HepG2 (cell line): ENCODE results near the gene PEAK3. TPM values are rescaled to one million over a fixed set of nuclear protein-coding genes. Genes with fewer than 3 reads are reported as not detected.

Experiments
- ETS1 ChIP-seq: sonication (generic); formaldehyde crosslinking; IDR thresholded peaks from 2 replicates; pipeline ENCODE4 v1.4.0; 2020; ENCODE audit warnings: missing genetic modification reagents
- HDAC1 ChIP-seq: sonication (generic); formaldehyde crosslinking; IDR thresholded peaks from 2 replicates; pipeline ENCODE4 v1.5.1; 2020; ENCODE audit warnings: mild to moderate bottlenecking, missing genetic modification reagents
- MAFK ChIP-seq, 2 experiments: IDR thresholded peaks in 1 of 2; conservative IDR thresholded peaks in 1 of 2; 2 replicates each; pipeline ENCODE4 v1.6.1; 2011; ENCODE audit warnings: improper control_type of control experiment in 2 of 2, low read length in 2 of 2
- TFE3 ChIP-seq: IDR thresholded peaks from 2 replicates; pipeline ENCODE4 v1.6.1; 2016
- ZBTB7A ChIP-seq: sonication (generic); formaldehyde crosslinking; IDR thresholded peaks from 2 replicates; pipeline ENCODE4 v1.8.0; 2022; ENCODE audit warnings: mild to moderate bottlenecking, missing genetic modification reagents
- ZNF232 ChIP-seq: sonication (generic); formaldehyde crosslinking; IDR thresholded peaks from 2 replicates; pipeline ENCODE4 v1.4.0; 2020; ENCODE audit warnings: missing genetic modification reagents, borderline replicate concordance
- ZNF260 ChIP-seq: sonication (generic); formaldehyde crosslinking; IDR thresholded peaks from 2 replicates; pipeline ENCODE4 v1.4.0; 2020; ENCODE audit warnings: missing genetic modification reagents, low read depth, mild to moderate bottlenecking, borderline replicate concordance
- ZNF274 ChIP-seq: sonication (generic); formaldehyde crosslinking; IDR thresholded peaks from 2 replicates; pipeline ENCODE4 v1.5.1; 2020; ENCODE audit warnings: mild to moderate bottlenecking, missing genetic modification reagents
- ZNF354B ChIP-seq: sonication (generic); formaldehyde crosslinking; IDR thresholded peaks from 2 replicates; pipeline ENCODE4 v1.8.0; 2022; ENCODE audit warnings: mild to moderate bottlenecking, missing genetic modification reagents
- ZNF44 ChIP-seq: sonication (generic); formaldehyde crosslinking; IDR thresholded peaks from 2 replicates; pipeline ENCODE4 v1.5.1; 2020; ENCODE audit warnings: mild to moderate bottlenecking, missing genetic modification reagents
- ZNF703 ChIP-seq: sonication (generic); formaldehyde crosslinking; IDR thresholded peaks from 2 replicates; pipeline ENCODE4 v1.5.1; 2020; ENCODE audit warnings: missing genetic modification reagents, mild to moderate bottlenecking, moderate library complexity, borderline replicate concordance
- ZSCAN29 ChIP-seq: sonication (generic); formaldehyde crosslinking; conservative IDR thresholded peaks from 2 replicates; pipeline ENCODE4 v1.4.0; 2020; ENCODE audit warnings: mild to moderate bottlenecking, missing genetic modification reagents
- polyA plus RNA-seq, 8 experiments: library from polyadenylated mRNA; depleted of rRNA in 3 of 8; stranded (reverse) in 7 of 8; unstranded in 1 of 8; fragments of >200 nt; fragmentation: Illumina TruSeq in 4 of 8; extraction: Trizol in 4 of 8; gene quantifications; 2 replicates each; pipeline versions ENCODE4 v1.2.1 to v1.2.3, GENCODE V29; 2011 to 2016; ENCODE audit warnings: low read depth in 4 of 8, missing spikeins in 1 of 8, mixed read lengths in 1 of 8; ENCODE audit not compliant: insufficient read depth in 1 of 8
- total RNA-seq, 5 experiments: library from RNA; depleted of rRNA; stranded (reverse); fragments of >200 nt; fragmentation: Illumina TruSeq; extraction: Trizol; gene quantifications; 2 replicates each; pipeline ENCODE4 v1.2.3, GENCODE V29; 2016; ENCODE audit warnings: low read depth in 1 of 5
- TF ChIP-seq, protein P1 (sequence below): sonication (generic); formaldehyde crosslinking; IDR thresholded peaks from 2 replicates; pipeline ENCODE4 v1.5.0; 2020; ENCODE audit warnings: mild to moderate bottlenecking, missing genetic modification reagents, borderline replicate concordance
- TF ChIP-seq, protein P2 (sequence below): sonication (generic); formaldehyde crosslinking; IDR thresholded peaks from 2 replicates; pipeline ENCODE4 v1.4.0; 2020; ENCODE audit warnings: missing genetic modification reagents, low read depth, mild to moderate bottlenecking, borderline replicate concordance
- TF ChIP-seq, protein P3 (sequence below): sonication (generic); formaldehyde crosslinking; IDR thresholded peaks from 2 replicates; pipeline ENCODE4 v1.5.0; 2020; ENCODE audit warnings: mild to moderate bottlenecking, missing genetic modification reagents, borderline replicate concordance

Gene PEAK3
- total and polyA plus RNA-seq, 2 of the 13 experiments (the other 11 are each of a cell fraction or from before 2014, with no cell fraction given), result not detected

GRCh38 chr19:2230807-2231533, 51.0 kb downstream of the PEAK3 start (continued):
- TF ChIP-seq TFE3 (CRISPR knock-in tag), result no peak
- no peak for TF ChIP-seq HDAC1 (CRISPR knock-in tag)
- TF ChIP-seq ZBTB7A, result no peak
- TF ChIP-seq ZNF232 (CRISPR knock-in tag), result no peak
- TF ChIP-seq, protein P1, sequence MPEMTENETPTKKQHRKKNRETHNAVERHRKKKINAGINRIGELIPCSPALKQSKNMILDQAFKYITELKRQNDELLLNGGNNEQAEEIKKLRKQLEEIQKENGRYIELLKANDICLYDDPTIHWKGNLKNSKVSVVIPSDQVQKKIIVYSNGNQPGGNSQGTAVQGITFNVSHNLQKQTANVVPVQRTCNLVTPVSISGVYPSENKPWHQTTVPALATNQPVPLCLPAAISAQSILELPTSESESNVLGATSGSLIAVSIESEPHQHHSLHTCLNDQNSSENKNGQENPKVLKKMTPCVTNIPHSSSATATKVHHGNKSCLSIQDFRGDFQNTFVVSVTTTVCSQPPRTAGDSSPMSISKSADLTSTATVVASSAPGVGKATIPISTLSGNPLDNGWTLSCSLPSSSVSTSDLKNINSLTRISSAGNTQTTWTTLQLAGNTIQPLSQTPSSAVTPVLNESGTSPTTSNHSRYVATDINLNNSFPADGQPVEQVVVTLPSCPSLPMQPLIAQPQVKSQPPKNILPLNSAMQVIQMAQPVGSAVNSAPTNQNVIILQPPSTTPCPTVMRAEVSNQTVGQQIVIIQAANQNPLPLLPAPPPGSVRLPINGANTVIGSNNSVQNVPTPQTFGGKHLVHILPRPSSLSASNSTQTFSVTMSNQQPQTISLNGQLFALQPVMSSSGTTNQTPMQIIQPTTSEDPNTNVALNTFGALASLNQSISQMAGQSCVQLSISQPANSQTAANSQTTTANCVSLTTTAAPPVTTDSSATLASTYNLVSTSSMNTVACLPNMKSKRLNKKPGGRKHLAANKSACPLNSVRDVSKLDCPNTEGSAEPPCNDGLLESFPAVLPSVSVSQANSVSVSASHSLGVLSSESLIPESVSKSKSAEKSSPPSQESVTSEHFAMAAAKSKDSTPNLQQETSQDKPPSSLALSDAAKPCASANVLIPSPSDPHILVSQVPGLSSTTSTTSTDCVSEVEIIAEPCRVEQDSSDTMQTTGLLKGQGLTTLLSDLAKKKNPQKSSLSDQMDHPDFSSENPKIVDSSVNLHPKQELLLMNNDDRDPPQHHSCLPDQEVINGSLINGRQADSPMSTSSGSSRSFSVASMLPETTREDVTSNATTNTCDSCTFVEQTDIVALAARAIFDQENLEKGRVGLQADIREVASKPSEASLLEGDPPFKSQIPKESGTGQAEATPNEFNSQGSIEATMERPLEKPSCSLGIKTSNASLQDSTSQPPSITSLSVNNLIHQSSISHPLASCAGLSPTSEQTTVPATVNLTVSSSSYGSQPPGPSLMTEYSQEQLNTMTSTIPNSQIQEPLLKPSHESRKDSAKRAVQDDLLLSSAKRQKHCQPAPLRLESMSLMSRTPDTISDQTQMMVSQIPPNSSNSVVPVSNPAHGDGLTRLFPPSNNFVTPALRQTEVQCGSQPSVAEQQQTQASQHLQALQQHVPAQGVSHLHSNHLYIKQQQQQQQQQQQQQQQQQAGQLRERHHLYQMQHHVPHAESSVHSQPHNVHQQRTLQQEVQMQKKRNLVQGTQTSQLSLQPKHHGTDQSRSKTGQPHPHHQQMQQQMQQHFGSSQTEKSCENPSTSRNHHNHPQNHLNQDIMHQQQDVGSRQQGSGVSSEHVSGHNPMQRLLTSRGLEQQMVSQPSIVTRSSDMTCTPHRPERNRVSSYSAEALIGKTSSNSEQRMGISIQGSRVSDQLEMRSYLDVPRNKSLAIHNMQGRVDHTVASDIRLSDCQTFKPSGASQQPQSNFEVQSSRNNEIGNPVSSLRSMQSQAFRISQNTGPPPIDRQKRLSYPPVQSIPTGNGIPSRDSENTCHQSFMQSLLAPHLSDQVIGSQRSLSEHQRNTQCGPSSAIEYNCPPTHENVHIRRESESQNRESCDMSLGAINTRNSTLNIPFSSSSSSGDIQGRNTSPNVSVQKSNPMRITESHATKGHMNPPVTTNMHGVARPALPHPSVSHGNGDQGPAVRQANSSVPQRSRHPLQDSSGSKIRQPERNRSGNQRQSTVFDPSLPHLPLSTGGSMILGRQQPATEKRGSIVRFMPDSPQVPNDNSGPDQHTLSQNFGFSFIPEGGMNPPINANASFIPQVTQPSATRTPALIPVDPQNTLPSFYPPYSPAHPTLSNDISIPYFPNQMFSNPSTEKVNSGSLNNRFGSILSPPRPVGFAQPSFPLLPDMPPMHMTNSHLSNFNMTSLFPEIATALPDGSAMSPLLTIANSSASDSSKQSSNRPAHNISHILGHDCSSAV (CRISPR knock-in tag), result no peak
- TF ChIP-seq, protein P2, sequence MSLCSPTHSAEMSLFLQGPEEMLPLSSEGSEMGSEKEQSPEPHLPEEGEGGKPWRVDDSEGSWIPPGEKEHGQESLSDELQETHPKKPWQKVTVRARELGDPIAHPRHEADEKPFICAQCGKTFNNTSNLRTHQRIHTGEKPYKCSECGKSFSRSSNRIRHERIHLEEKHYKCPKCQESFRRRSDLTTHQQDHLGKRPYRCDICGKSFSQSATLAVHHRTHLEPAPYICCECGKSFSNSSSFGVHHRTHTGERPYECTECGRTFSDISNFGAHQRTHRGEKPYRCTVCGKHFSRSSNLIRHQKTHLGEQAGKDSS (CRISPR knock-in tag), result no peak
- TF ChIP-seq ZSCAN29 (CRISPR knock-in tag), result no peak
- TF ChIP-seq ZNF703 (CRISPR knock-in tag), result no peak
- no peak for TF ChIP-seq ETS1
- no peak for TF ChIP-seq ZNF44 (CRISPR knock-in tag)
- TF ChIP-seq ZNF260, result no peak
- TF ChIP-seq MAFK (conservative IDR thresholded peaks at IDR 0.05 in 1 of 2, IDR thresholded peaks at IDR 0.05 in 1 of 2; ENCODE audit: low read length in 2 of 2), result no peak
- TF ChIP-seq, protein P3, sequence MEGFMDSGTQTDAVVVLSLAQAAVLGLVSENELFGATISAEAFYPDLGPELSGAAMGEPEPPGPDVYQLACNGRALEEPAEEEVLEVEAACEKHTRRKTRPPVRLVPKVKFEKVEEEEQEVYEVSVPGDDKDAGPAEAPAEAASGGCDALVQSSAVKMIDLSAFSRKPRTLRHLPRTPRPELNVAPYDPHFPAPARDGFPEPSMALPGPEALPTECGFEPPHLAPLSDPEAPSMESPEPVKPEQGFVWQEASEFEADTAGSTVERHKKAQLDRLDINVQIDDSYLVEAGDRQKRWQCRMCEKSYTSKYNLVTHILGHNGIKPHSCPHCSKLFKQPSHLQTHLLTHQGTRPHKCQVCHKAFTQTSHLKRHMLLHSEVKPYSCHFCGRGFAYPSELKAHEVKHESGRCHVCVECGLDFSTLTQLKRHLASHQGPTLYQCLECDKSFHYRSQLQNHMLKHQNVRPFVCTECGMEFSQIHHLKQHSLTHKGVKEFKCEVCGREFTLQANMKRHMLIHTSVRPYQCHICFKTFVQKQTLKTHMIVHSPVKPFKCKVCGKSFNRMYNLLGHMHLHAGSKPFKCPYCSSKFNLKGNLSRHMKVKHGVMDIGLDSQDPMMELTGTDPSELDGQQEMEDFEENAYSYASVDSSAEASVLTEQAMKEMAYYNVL (CRISPR knock-in tag), result no peak
- TF ChIP-seq ZNF274, result no peak
- TF ChIP-seq ZNF354B (CRISPR knock-in tag), result no peak
